ENCODE data around the gene ANAPC13.

The ANAPC13 gene

GRCh38 chr3:134485718-134486576 lies at the start of gene ANAPC13, which contains the start of gene CEP63:
ANAPC13 (minus strand) TSS chr3:134485985; CDS start chr3:134482904, 3,081 bp downstream.
CEP63 (plus strand) TSS chr3:134486057; CDS start chr3:134495321, 9,264 bp downstream.
- DNase-seq, result peak; percentile 98

- no peak for DNase-seq
Observed at GRCh38 chr3:134535186-134535970, 49.6 kb upstream of the ANAPC13 start.

GRCh38 chr3:134533493-134533892 lies 47.7 kb upstream of the ANAPC13 start:
- DNase-seq, result no peak

GRCh38 chr3:134527538-134528186 lies 41.9 kb upstream of the ANAPC13 start:
- DNase-seq, result no peak

GRCh38 chr3:134527037-134527436 lies 41.3 kb upstream of the ANAPC13 start:
- no peak for DNase-seq

- no peak for DNase-seq
Observed at GRCh38 chr3:134526319-134526718, 40.5 kb upstream of the ANAPC13 start.

GRCh38 chr3:134525293-134525692 lies 39.5 kb upstream of the ANAPC13 start:
- DNase-seq, result no peak

GRCh38 chr3:134522541-134522940 lies 36.8 kb upstream of the ANAPC13 start:
- no peak for DNase-seq

GRCh38 chr3:134517791-134518190 lies 32.0 kb upstream of the ANAPC13 start:
- no peak for DNase-seq

GRCh38 chr3:134516905-134517304 lies 31.1 kb upstream of the ANAPC13 start:
- DNase-seq, result no peak

- no peak for DNase-seq
Observed at GRCh38 chr3:134511500-134511899, 25.7 kb upstream of the ANAPC13 start.

- DNase-seq, result no peak
Observed at GRCh38 chr3:134505485-134505884, 19.7 kb upstream of the ANAPC13 start.

- DNase-seq, result no peak
Observed at GRCh38 chr3:134504132-134504531, 18.3 kb upstream of the ANAPC13 start.

- DNase-seq, result no peak
Observed at GRCh38 chr3:134503266-134503665, 17.5 kb upstream of the ANAPC13 start.

GRCh38 chr3:134496471-134497071 lies 10.8 kb upstream of the ANAPC13 start:
- DNase-seq, result no peak

GRCh38 chr3:134495980-134496379 lies 10.2 kb upstream of the ANAPC13 start:
- no peak for DNase-seq

GRCh38 chr3:134494495-134494894 lies 8.7 kb upstream of the ANAPC13 start:
- no peak for DNase-seq

- no peak for DNase-seq
Observed at GRCh38 chr3:134487406-134487805, 1.6 kb upstream of the ANAPC13 start.

- no peak for DNase-seq
Observed at GRCh38 chr3:134486577-134487041, 824 bp upstream of the ANAPC13 start.

GRCh38 chr3:134485075-134485717 lies 589 bp downstream of the ANAPC13 start:
- DNase-seq, result no peak

- DNase-seq, result no peak
Observed at GRCh38 chr3:134483195-134483900, 2.4 kb downstream of the ANAPC13 start.

- DNase-seq, result no peak
Observed at GRCh38 chr3:134482622-134483021, 3.2 kb downstream of the ANAPC13 start.

All from femur (tissue), 1 donor.